GM19438 (cell line): ENCODE results near the gene SLC12A8.
A peak's percentile ranks its signal among the peaks of the same experiment; 100 is the strongest.

Experiments
- ATAC-seq: cut with Tn5 transposase; IDR thresholded peaks from one replicate; pipeline ENCODE4 v1.9.1; 2021; ENCODE audit warnings: low read depth; ENCODE audit not compliant: unreplicated experiment

SLC12A8 gene

GRCh38 chr3:125141596-125142419, 70.7 kb downstream of the SLC12A8 start:
- ATAC-seq, result peak; percentile 60

GRCh38 chr3:125140818-125141595, 71.5 kb downstream of the SLC12A8 start:
- ATAC-seq, result peak; percentile 20

- ATAC-seq, result no peak
Observed at GRCh38 chr3:125140011-125140817, 72.3 kb downstream of the SLC12A8 start.

GRCh38 chr3:125139386-125139785, 73.2 kb downstream of the SLC12A8 start:
- ATAC-seq, result no peak

GRCh38 chr3:125137358-125138033, 75.1 kb downstream of the SLC12A8 start:
- no peak for ATAC-seq

- no peak for ATAC-seq
Observed at GRCh38 chr3:125136966-125137357, 75.6 kb downstream of the SLC12A8 start.

- no peak for ATAC-seq
Observed at GRCh38 chr3:125136515-125136914, 76.0 kb downstream of the SLC12A8 start.

GRCh38 chr3:125134952-125135351, 77.6 kb downstream of the SLC12A8 start:
- no peak for ATAC-seq

GRCh38 chr3:125132815-125133214, 79.7 kb downstream of the SLC12A8 start:
- no peak for ATAC-seq

- ATAC-seq, result no peak
Observed at GRCh38 chr3:125129512-125129997, 83.0 kb downstream of the SLC12A8 start.

- no peak for ATAC-seq
Observed at GRCh38 chr3:125128861-125129501, 83.6 kb downstream of the SLC12A8 start.

- ATAC-seq, result no peak
Observed at GRCh38 chr3:125126323-125126722, 86.2 kb downstream of the SLC12A8 start.

- no peak for ATAC-seq
Observed at GRCh38 chr3:125125821-125126245, 86.7 kb downstream of the SLC12A8 start.

GRCh38 chr3:125123451-125124305, 88.9 kb downstream of the SLC12A8 start:
- ATAC-seq, result no peak

GRCh38 chr3:125121246-125122010, 91.1 kb downstream of the SLC12A8 start:
- peak; percentile 42 for ATAC-seq

- ATAC-seq, result no peak
Observed at GRCh38 chr3:125120379-125121122, 92.0 kb downstream of the SLC12A8 start.

- peak; percentile 45 for ATAC-seq
Observed at GRCh38 chr3:125119752-125120378, 92.7 kb downstream of the SLC12A8 start.
